A549 (cell line): ENCODE data around the gene CABP2. TPM values are rescaled to one million over a fixed set of nuclear protein-coding genes. Genes with fewer than 3 reads are reported as not detected.

Experiments
- ATAC-seq, 2 experiments: fragments of 200-7000 bp in 1 of 2; fragments of >200 bp in 1 of 2; cut with Nextera tagmentation in 1 of 2; cut with Tn5 transposase in 1 of 2; 3 replicates each; pipeline versions ENCODE4 v1.8.0 to v1.9.1; 2018 to 2020; ENCODE audit warnings: mild to moderate bottlenecking in 1 of 2, moderate library complexity in 1 of 2
- CTCF ChIA-PET: fragments of 300-600 bp; sonication (Branson Sonifier 250); formaldehyde crosslinking; extraction: SDS; loops from one replicate; lab custom pipeline; 2021; ENCODE audit warnings: antibody characterized with exemption, inconsistent platforms; lab: Yijun Ruan, JAX
- POLR2A ChIA-PET: fragments of 350-600 bp; formaldehyde crosslinking; extraction: SDS; loops from one replicate; lab custom pipeline; 2021; ENCODE audit warnings: antibody characterized with exemption, inconsistent platforms; lab: Yijun Ruan, JAX
- DNase-seq, 2 experiments: peaks; one replicate each; pipeline versions ENCODE4 v3.0.0 to v3.0.0-alpha.2; 2011 to 2016; ENCODE audit warnings: low read depth in 1 of 2, low spot score in 1 of 2
- FAIRE-seq: peaks from 2 replicates; lab custom pipeline; 2011; peaks lifted over from hg19 to GRCh38; lab: Jason Lieb, UNC
- H3K27ac ChIP-seq, 2 experiments: fragments of >200 bp; sonication (Bioruptor Twin); formaldehyde crosslinking; 3 replicates each; pipeline ENCODE4 v1.5.1; 2016 to 2017
- H3K4me1 ChIP-seq: fragments of >200 bp; sonication (Bioruptor Twin); formaldehyde crosslinking; 3 replicates; pipeline ENCODE4 v1.6.1; 2016
- H3K4me2 ChIP-seq: fragments of >200 bp; sonication (Bioruptor Twin); formaldehyde crosslinking; 3 replicates; pipeline ENCODE4 v1.6.1; 2016
- H3K4me3 ChIP-seq: fragments of >200 bp; sonication (Bioruptor Twin); formaldehyde crosslinking; 3 replicates; pipeline ENCODE4 v1.5.1; 2016
- H3K9me3 ChIP-seq: fragments of >200 bp; sonication (Bioruptor Twin); formaldehyde crosslinking; 3 replicates; pipeline ENCODE4 v1.6.1; 2016
- BHLHE40 ChIP-seq: IDR thresholded peaks from 2 replicates; pipeline ENCODE4 v1.6.1; 2012; ENCODE audit warnings: low read depth, low read length, inconsistent platforms
- EHF ChIP-seq: fragments of 250-450 bp; sonication (Bioruptor Pico); IDR thresholded peaks from 2 replicates; pipeline ENCODE4 v1.5.0; 2020; ENCODE audit warnings: mild to moderate bottlenecking
- FOSB ChIP-seq: fragments of 250-450 bp; sonication (Bioruptor Pico); IDR thresholded peaks from 2 replicates; pipeline ENCODE4 v1.5.0; 2020; ENCODE audit warnings: mild to moderate bottlenecking, moderate library complexity
- FOSL2 ChIP-seq, 2 experiments: fragments of 450-650 bp in 1 of 2; fragments of >200 bp in 1 of 2; sonication (Bioruptor Twin) in 1 of 2; formaldehyde crosslinking; IDR thresholded peaks; 2 replicates each; pipeline versions ENCODE4 v1.5.0 to v1.6.1; 2016 to 2020; ENCODE audit warnings: mild to moderate bottlenecking in 1 of 2, moderate library complexity in 1 of 2
- HDAC2 ChIP-seq: fragments of 200-600 bp; sonication (generic); IDR thresholded peaks from 2 replicates; pipeline ENCODE4 v1.6.1; 2016
- HMGXB4 ChIP-seq: fragments of 250-450 bp; sonication (Bioruptor Pico); IDR thresholded peaks from 2 replicates; pipeline ENCODE4 v1.5.0; 2021; ENCODE audit warnings: mild to moderate bottlenecking, moderate library complexity, borderline replicate concordance
- JUN ChIP-seq, 2 experiments: fragments of >200 bp; sonication (Bioruptor Twin); formaldehyde crosslinking; IDR thresholded peaks; 2 replicates in 1 of 2; 3 replicates in 1 of 2; pipeline ENCODE4 v1.6.1; 2016 to 2017
- JUNB ChIP-seq: fragments of >200 bp; sonication (Bioruptor Twin); formaldehyde crosslinking; IDR thresholded peaks from 2 replicates; pipeline ENCODE4 v1.6.1; 2016
- KDM1A ChIP-seq: fragments of 200-600 bp; sonication (generic); IDR thresholded peaks from 2 replicates; pipeline ENCODE4 v1.6.1; 2016; ENCODE audit warnings: low read depth, mild to moderate bottlenecking
- PHF8 ChIP-seq: fragments of 200-600 bp; sonication (generic); IDR thresholded peaks from 2 replicates; pipeline ENCODE4 v1.6.1; 2016; ENCODE audit warnings: low read depth, mild to moderate bottlenecking, antibody characterized with exemption, moderate library complexity, borderline replicate concordance
- POLR2AphosphoS2 ChIP-seq: conservative IDR thresholded peaks from 2 replicates; pipeline ENCODE4 v1.6.1; 2012; ENCODE audit warnings: low read length, improper control_type of control experiment, inconsistent platforms
- RCOR1 ChIP-seq: fragments of 150-350 bp; IDR thresholded peaks from 2 replicates; pipeline ENCODE4 v1.6.1; 2014; ENCODE audit warnings: antibody characterized with exemption, low read length, low read depth
- TFCP2L1 ChIP-seq: fragments of 250-450 bp; sonication (Bioruptor Pico); IDR thresholded peaks from 2 replicates; pipeline ENCODE4 v1.5.0; 2021; ENCODE audit warnings: mild to moderate bottlenecking
- TP53 ChIP-seq: fragments of 250-450 bp; sonication (Bioruptor Pico); IDR thresholded peaks from 2 replicates; pipeline ENCODE4 v1.5.0; 2021; ENCODE audit warnings: mild to moderate bottlenecking, moderate library complexity
- ZC3H11A ChIP-seq: fragments of 450-650 bp; IDR thresholded peaks from 2 replicates; pipeline ENCODE4 v1.6.1; 2014; ENCODE audit warnings: antibody characterized with exemption, mild to moderate bottlenecking
- ZFP36 ChIP-seq: fragments of 450-650 bp; IDR thresholded peaks from 2 replicates; pipeline ENCODE4 v1.6.1; 2014; ENCODE audit warnings: borderline replicate concordance; ENCODE audit not compliant: partially characterized antibody
- WGBS: methylation state at CpG from one replicate; pipeline ENCODE4 v1.1.6; 2017; ENCODE audit errors: missing lambda C conversion rate; 5-methylcytosine and 5-hydroxymethylcytosine counted together
- polyA plus RNA-seq, 4 experiments: library from polyadenylated mRNA; depleted of rRNA in 3 of 4; stranded (reverse); fragments of >200 nt; fragmentation: RNase III in 1 of 4; extraction: RNeasy Plus Mini Kit Qiagen cat#74134 plus additional on column Dnase treatment in 1 of 4; gene quantifications; 2 replicates in 3 of 4; 3 replicates in 1 of 4; pipeline ENCODE4 v1.2.3, GENCODE V29; 2011 to 2017
- small RNA-seq, 6 experiments: library from RNA; depleted of rRNA; stranded (forward); fragments of <200 nt; gene quantifications; one replicate each; pipeline ENCODE3, GENCODE V24; 2012

Gene CABP2
- polyA plus RNA-seq, 2 of the 4 experiments (the other 2 are of a cell fraction), result not detected

- ChIA-PET POLR2A (no interaction called here), CTCF (interaction anchor here (0.9 to 5.4 kb wide), 10 partner anchors 10 to 119 kb away, joined by 3 to 22 read pairs (median 6); partner anchors contain the start of gene PPP1CA)
- H3K4me1 ChIP-seq, result peaks cover 22% of the 10 kb centered on the region
- TF ChIP-seq ZFP36, result no peak
- TF ChIP-seq JUN (IDR thresholded peaks at IDR 0.05), result no peak
- TF ChIP-seq HDAC2, result no peak
- TF ChIP-seq EHF (CRISPR knock-in tag), result no peak
- no peak for TF ChIP-seq TFCP2L1
- TF ChIP-seq KDM1A, result no peak
- no peak for TF ChIP-seq RCOR1
- no peak for TF ChIP-seq BHLHE40
- no peak for TF ChIP-seq PHF8
- TF ChIP-seq FOSL2 (IDR thresholded peaks at IDR 0.05), result no peak
- TF ChIP-seq FOSL2 (CRISPR knock-in tag; IDR thresholded peaks at IDR 0.05), result no peak
- TF ChIP-seq HMGXB4 (CRISPR knock-in tag), result no peak
- no peak for TF ChIP-seq TP53
- no peak for TF ChIP-seq ZC3H11A
- TF ChIP-seq FOSB, result no peak
- TF ChIP-seq JUNB, result no peak
- no peak for TF ChIP-seq POLR2AphosphoS2
- FAIRE-seq (no peak), DNase-seq (no peak), ATAC-seq (no peak)
- no peaks in the 10 kb centered on the region for H3K9me3 ChIP-seq
- 81% methylated on average over 8 of the region's 8 CpGs for WGBS
- no peak overlapping the region for H3K27ac ChIP-seq
- H3K4me3 ChIP-seq, result no peak overlapping the region
- H3K4me2 ChIP-seq, result no peak overlapping the region
Measured at GRCh38 chr11:67470337-67471002, 52.8 kb downstream of the CABP2 start.

- 21% methylated on average over 9 of the region's 9 CpGs for WGBS
- peaks cover 25% of the 10 kb centered on the region for H3K4me1 ChIP-seq
- FAIRE-seq (no peak), DNase-seq (no peak)
- peak overlapping the region; percentile 83 to 97 for H3K27ac ChIP-seq
- peak overlapping the region; percentile 82 for H3K4me2 ChIP-seq
- peak overlapping the region; percentile 67 for H3K4me3 ChIP-seq
- TF ChIP-seq PHF8, result peak; percentile 59; the same call in 1 of the 2 replicates
- no peak for TF ChIP-seq JUNB
- TF ChIP-seq, all 56 proteins: peak for 1
- H3K9me3 ChIP-seq, result no peaks in the 10 kb centered on the region
- ChIA-PET POLR2A (interaction anchor here (0.6 to 1.9 kb wide), 3 partner anchors 25 to 68 kb away, joined by 3 to 14 read pairs (median 5); partner anchors contain the start of gene PPP1CA), CTCF (interaction anchor here (0.6 to 5.4 kb wide), 15 partner anchors 11 to 118 kb away, joined by 3 to 22 read pairs (median 4); partner anchors contain the start of gene PPP1CA)
- ATAC-seq, result no peak
Measured at GRCh38 chr11:67469508-67469811, 53.8 kb downstream of the CABP2 start.

Small RNA genes lying within 50 kb of the gene (small RNA-seq; reads per million reads assigned to genes)
- gene MIR6752, result 0 reads per million in 6 experiments

Other genes starting within 250 kb of the CABP2 start
- gene ANKRD13D, start 234.1 kb downstream of the CABP2 start, polyA plus RNA-seq (2011; rRNA removed), result 15.4 and 17.0 TPM in 2 replicates
- 22.5 to 24.5 TPM (median 24.2 TPM) in 3 replicates for gene ANKRD13D, start 234.1 kb downstream of the CABP2 start, polyA plus RNA-seq (2017; fragmentation: RNase III; extraction: RNeasy Plus Mini Kit Qiagen cat#74134 plus additional on column Dnase treatment)
- gene SSH3, start 219.9 kb downstream of the CABP2 start, polyA plus RNA-seq (2011; rRNA removed), result 13.7 and 13.9 TPM in 2 replicates
- gene SSH3, start 219.9 kb downstream of the CABP2 start, polyA plus RNA-seq (2017; fragmentation: RNase III; extraction: RNeasy Plus Mini Kit Qiagen cat#74134 plus additional on column Dnase treatment), result 18.6 to 24.1 TPM (median 23.8 TPM) in 3 replicates
- 140 and 157 TPM in 2 replicates for gene POLD4, start 169.9 kb downstream of the CABP2 start, polyA plus RNA-seq (2011; rRNA removed)
- gene POLD4, start 169.9 kb downstream of the CABP2 start, polyA plus RNA-seq (2017; fragmentation: RNase III; extraction: RNeasy Plus Mini Kit Qiagen cat#74134 plus additional on column Dnase treatment), result 131 to 159 TPM (median 148 TPM) in 3 replicates
- gene CLCF1, start 149.8 kb downstream of the CABP2 start, polyA plus RNA-seq (2011; rRNA removed), result 23.9 and 25.8 TPM in 2 replicates
- 31.0 to 37.1 TPM (median 36.0 TPM) in 3 replicates for gene CLCF1, start 149.8 kb downstream of the CABP2 start, polyA plus RNA-seq (2017; fragmentation: RNase III; extraction: RNeasy Plus Mini Kit Qiagen cat#74134 plus additional on column Dnase treatment)
- 19.0 and 19.6 TPM in 2 replicates for gene RAD9A, start 131.5 kb downstream of the CABP2 start, polyA plus RNA-seq (2011; rRNA removed)
- 41.6 to 43.7 TPM (median 43.0 TPM) in 3 replicates for gene RAD9A, start 131.5 kb downstream of the CABP2 start, polyA plus RNA-seq (2017; fragmentation: RNase III; extraction: RNeasy Plus Mini Kit Qiagen cat#74134 plus additional on column Dnase treatment)
- 174 and 178 TPM in 2 replicates for gene PPP1CA, start 121.6 kb downstream of the CABP2 start, polyA plus RNA-seq (2011; rRNA removed)
- 200 to 208 TPM (median 205 TPM) in 3 replicates for gene PPP1CA, start 121.6 kb downstream of the CABP2 start, polyA plus RNA-seq (2017; fragmentation: RNase III; extraction: RNeasy Plus Mini Kit Qiagen cat#74134 plus additional on column Dnase treatment)
- not detected in 2 replicates for gene TBC1D10C, start 119.4 kb downstream of the CABP2 start, polyA plus RNA-seq (2011; rRNA removed)
- gene TBC1D10C, start 119.4 kb downstream of the CABP2 start, polyA plus RNA-seq (2017; fragmentation: RNase III; extraction: RNeasy Plus Mini Kit Qiagen cat#74134 plus additional on column Dnase treatment), result 0.08 TPM in 1 of 3 replicates, not detected in the others
- gene CARNS1, start 107.8 kb downstream of the CABP2 start, polyA plus RNA-seq (2011; rRNA removed), result 0.08 and 0.15 TPM in 2 replicates
- gene CARNS1, start 107.8 kb downstream of the CABP2 start, polyA plus RNA-seq (2017; fragmentation: RNase III; extraction: RNeasy Plus Mini Kit Qiagen cat#74134 plus additional on column Dnase treatment), result 0.09 to 0.12 TPM (median 0.10 TPM) in 3 replicates
- gene RPS6KB2, start 95.0 kb downstream of the CABP2 start, polyA plus RNA-seq (2011; rRNA removed), result 34.6 and 40.9 TPM in 2 replicates
- 45.4 to 49.2 TPM (median 47.9 TPM) in 3 replicates for gene RPS6KB2, start 95.0 kb downstream of the CABP2 start, polyA plus RNA-seq (2017; fragmentation: RNase III; extraction: RNeasy Plus Mini Kit Qiagen cat#74134 plus additional on column Dnase treatment)
- gene PTPRCAP, start 85.8 kb downstream of the CABP2 start, polyA plus RNA-seq (2011; rRNA removed), result 0.19 and 0.34 TPM in 2 replicates
- gene PTPRCAP, start 85.8 kb downstream of the CABP2 start, polyA plus RNA-seq (2017; fragmentation: RNase III; extraction: RNeasy Plus Mini Kit Qiagen cat#74134 plus additional on column Dnase treatment), result 0.25 to 0.56 TPM (median 0.36 TPM) in 3 replicates
- gene CORO1B, start 80.0 kb downstream of the CABP2 start, polyA plus RNA-seq (2011; rRNA removed), result 34.6 and 38.0 TPM in 2 replicates
- 37.9 to 46.0 TPM (median 44.2 TPM) in 3 replicates for gene CORO1B, start 80.0 kb downstream of the CABP2 start, polyA plus RNA-seq (2017; fragmentation: RNase III; extraction: RNeasy Plus Mini Kit Qiagen cat#74134 plus additional on column Dnase treatment)
- gene GPR152, start 70.7 kb downstream of the CABP2 start, polyA plus RNA-seq (2011; rRNA removed), result not detected in 2 replicates
- not detected in 3 replicates for gene GPR152, start 70.7 kb downstream of the CABP2 start, polyA plus RNA-seq (2017; fragmentation: RNase III; extraction: RNeasy Plus Mini Kit Qiagen cat#74134 plus additional on column Dnase treatment)
- not detected in 2 replicates for gene CABP4, start 68.1 kb downstream of the CABP2 start, polyA plus RNA-seq (2011; rRNA removed)
- not detected in 3 replicates for gene CABP4, start 68.1 kb downstream of the CABP2 start, polyA plus RNA-seq (2017; fragmentation: RNase III; extraction: RNeasy Plus Mini Kit Qiagen cat#74134 plus additional on column Dnase treatment)
- gene TMEM134, start 54.2 kb downstream of the CABP2 start, polyA plus RNA-seq (2011; rRNA removed), result 18.1 and 18.8 TPM in 2 replicates
- 18.0 to 20.6 TPM (median 18.9 TPM) in 3 replicates for gene TMEM134, start 54.2 kb downstream of the CABP2 start, polyA plus RNA-seq (2017; fragmentation: RNase III; extraction: RNeasy Plus Mini Kit Qiagen cat#74134 plus additional on column Dnase treatment)
- gene AIP, start 40.4 kb downstream of the CABP2 start, polyA plus RNA-seq (2011; rRNA removed), result 50.8 and 56.3 TPM in 2 replicates
- gene AIP, start 40.4 kb downstream of the CABP2 start, polyA plus RNA-seq (2017; fragmentation: RNase III; extraction: RNeasy Plus Mini Kit Qiagen cat#74134 plus additional on column Dnase treatment), result 57.1 to 74.1 TPM (median 68.8 TPM) in 3 replicates
- 13.0 and 14.2 TPM in 2 replicates for gene PITPNM1, start 18.1 kb downstream of the CABP2 start, polyA plus RNA-seq (2011; rRNA removed)
- gene PITPNM1, start 18.1 kb downstream of the CABP2 start, polyA plus RNA-seq (2017; fragmentation: RNase III; extraction: RNeasy Plus Mini Kit Qiagen cat#74134 plus additional on column Dnase treatment), result 32.6 to 42.0 TPM (median 36.4 TPM) in 3 replicates
- 36.6 and 38.7 TPM in 2 replicates for gene CDK2AP2, start 15.3 kb downstream of the CABP2 start, polyA plus RNA-seq (2011; rRNA removed)
- gene CDK2AP2, start 15.3 kb downstream of the CABP2 start, polyA plus RNA-seq (2017; fragmentation: RNase III; extraction: RNeasy Plus Mini Kit Qiagen cat#74134 plus additional on column Dnase treatment), result 47.8 to 53.1 TPM (median 51.3 TPM) in 3 replicates
- gene GSTP1, start 60.4 kb upstream of the CABP2 start, polyA plus RNA-seq (2011; rRNA removed), result 1,034 and 1,447 TPM in 2 replicates
- gene GSTP1, start 60.4 kb upstream of the CABP2 start, polyA plus RNA-seq (2017; fragmentation: RNase III; extraction: RNeasy Plus Mini Kit Qiagen cat#74134 plus additional on column Dnase treatment), result 971 to 1,024 TPM (median 991 TPM) in 3 replicates
- gene NDUFV1, start 83.5 kb upstream of the CABP2 start, polyA plus RNA-seq (2011; rRNA removed), result 78.8 and 95.1 TPM in 2 replicates
- 163 to 176 TPM (median 164 TPM) in 3 replicates for gene NDUFV1, start 83.5 kb upstream of the CABP2 start, polyA plus RNA-seq (2017; fragmentation: RNase III; extraction: RNeasy Plus Mini Kit Qiagen cat#74134 plus additional on column Dnase treatment)
- 1.8 and 2.6 TPM in 2 replicates for gene NUDT8, start 106.5 kb upstream of the CABP2 start, polyA plus RNA-seq (2011; rRNA removed)
- 5.4 to 7.8 TPM (median 5.6 TPM) in 3 replicates for gene NUDT8, start 106.5 kb upstream of the CABP2 start, polyA plus RNA-seq (2017; fragmentation: RNase III; extraction: RNeasy Plus Mini Kit Qiagen cat#74134 plus additional on column Dnase treatment)
- gene TBX10, start 116.3 kb upstream of the CABP2 start, polyA plus RNA-seq (2011; rRNA removed), result not detected in 2 replicates
- gene TBX10, start 116.3 kb upstream of the CABP2 start, polyA plus RNA-seq (2017; fragmentation: RNase III; extraction: RNeasy Plus Mini Kit Qiagen cat#74134 plus additional on column Dnase treatment), result not detected in 3 replicates
- gene ACY3, start 127.3 kb upstream of the CABP2 start, polyA plus RNA-seq (2011; rRNA removed), result 1.4 and 1.8 TPM in 2 replicates
- 0.62 to 1.1 TPM (median 1.0 TPM) in 3 replicates for gene ACY3, start 127.3 kb upstream of the CABP2 start, polyA plus RNA-seq (2017; fragmentation: RNase III; extraction: RNeasy Plus Mini Kit Qiagen cat#74134 plus additional on column Dnase treatment)
- not detected in 2 replicates for gene ALDH3B2, start 151.2 kb upstream of the CABP2 start, polyA plus RNA-seq (2011; rRNA removed)
- not detected in 3 replicates for gene ALDH3B2, start 151.2 kb upstream of the CABP2 start, polyA plus RNA-seq (2017; fragmentation: RNase III; extraction: RNeasy Plus Mini Kit Qiagen cat#74134 plus additional on column Dnase treatment)